CD4-positive, alpha-beta T cell treated with Interleukin-21 for 1 hour (primary cell): Measurements from ENCODE around the gene GPR158.

Source experiments
- DNase-seq: peaks from one replicate; pipeline ENCODE4 v3.0.0-alpha.2; 2020

GPR158 gene

DNA sequence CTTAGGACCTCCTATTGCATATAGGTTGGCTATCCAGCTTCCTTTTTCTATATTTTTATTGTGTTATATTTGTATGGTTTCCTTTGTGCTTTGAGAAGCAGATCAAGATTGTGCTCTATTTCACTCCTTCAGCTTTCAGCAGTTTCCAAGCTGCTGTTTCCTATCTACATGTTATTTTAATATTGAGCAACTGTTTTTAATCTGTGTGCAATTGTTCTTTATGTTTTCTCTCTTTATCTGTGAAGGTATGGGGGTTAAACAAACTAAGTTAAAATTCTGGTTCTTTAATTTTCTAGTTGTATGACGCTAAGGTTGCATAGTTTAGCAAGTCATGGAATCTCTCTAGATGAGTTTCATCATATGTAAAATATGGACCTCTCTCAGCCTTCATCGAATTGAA, 251.0 kb downstream of the GPR158 start:
- no peak for DNase-seq

DNA sequence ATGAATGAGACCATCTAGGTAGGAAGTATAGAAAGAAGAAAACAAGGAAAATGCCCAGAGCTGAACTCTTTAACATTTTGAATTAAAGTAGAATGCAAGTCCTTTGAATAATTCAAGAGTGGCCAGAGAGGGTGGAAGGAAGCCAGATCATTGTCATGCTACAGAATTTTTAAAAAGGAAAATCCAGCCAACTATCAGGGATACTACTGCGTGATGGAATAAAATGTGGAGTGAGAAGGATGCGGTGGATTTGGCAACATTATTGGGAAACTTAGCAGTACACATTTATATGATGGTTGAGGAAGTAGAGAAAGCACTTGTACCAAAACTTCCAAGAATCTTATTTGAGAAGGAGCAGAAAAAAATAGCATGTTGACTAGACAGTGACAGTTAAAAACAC, 261.6 kb downstream of the GPR158 start:
- DNase-seq = no peak

DNA sequence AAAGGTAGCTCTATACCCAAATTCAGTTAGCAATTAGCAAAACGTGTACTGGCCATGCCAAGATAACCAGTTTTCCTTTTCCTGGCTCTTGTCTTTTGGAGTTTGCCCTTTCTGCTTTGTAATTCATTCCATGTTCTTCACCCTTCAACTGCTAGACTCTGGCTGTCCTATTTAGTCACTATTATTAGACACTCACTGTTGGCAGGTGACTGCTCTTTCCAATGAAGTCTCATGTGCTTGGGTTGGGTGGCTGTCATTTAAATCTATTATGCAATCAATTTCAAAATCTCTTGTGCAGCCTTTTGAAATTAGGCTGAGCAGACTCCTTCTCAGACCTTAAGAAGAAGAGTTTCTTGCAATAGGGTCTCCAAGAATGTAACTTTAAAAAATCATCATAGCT, 266.5 kb downstream of the GPR158 start:
- no peak for DNase-seq

DNA sequence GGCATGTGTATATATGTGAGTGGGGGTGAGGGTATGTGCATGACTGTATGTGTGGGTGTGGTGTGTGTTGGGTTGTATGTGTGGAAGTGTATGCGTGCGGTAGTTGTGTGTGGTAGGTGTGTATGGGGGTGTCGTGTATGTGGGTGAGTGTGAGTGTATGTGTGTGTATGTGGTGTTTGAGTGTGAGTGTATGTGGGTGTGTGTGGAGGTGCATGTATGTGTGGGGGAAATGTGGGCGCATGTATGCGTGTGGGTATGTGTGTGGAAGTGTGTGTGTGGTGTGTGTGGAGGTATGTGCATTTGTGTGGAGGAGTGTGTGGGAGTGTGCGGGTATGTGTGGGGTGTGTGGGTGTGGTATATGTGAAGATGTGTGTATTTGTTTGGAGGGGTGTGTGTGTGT, 269.5 kb downstream of the GPR158 start:
- DNase-seq = no peak

DNA sequence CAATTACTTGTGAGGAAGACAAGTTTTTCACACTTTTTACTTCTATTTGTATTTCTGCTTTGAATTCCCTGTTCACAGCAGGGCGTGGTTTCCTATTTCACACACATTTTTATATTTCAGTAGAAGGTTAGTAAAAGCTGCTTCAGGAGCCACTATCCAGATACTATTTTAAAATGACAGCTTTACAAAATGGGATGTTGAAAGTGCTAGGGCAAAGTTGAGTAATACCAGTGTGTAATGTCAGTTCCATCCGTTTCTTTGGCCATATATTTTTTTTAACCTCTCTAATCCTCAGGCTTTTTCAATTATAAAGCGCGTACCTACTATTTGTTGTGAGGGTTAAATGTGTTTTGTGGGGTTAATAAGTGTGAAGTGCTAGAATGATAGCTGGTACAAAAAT, 276.6 kb downstream of the GPR158 start:
- no peak for DNase-seq

DNA sequence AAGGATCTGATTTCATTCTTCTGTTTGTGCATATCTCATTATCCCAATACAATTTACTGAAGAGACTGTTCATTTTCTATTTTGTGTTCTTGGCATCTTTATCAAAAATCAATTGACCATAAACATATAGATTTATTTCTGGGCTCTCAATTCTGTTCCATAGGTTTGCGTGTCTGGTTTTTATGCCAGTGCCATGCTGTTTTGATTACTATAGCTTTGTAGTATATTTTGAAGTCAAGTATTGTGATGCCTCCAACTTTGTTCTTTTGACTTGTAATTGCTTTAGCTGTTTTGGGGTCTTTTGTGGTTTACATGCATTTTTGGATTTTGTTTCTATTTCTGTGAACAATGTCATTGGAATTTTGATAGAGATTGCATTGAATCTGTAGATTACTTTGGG, 278.8 kb downstream of the GPR158 start:
- no peak for DNase-seq

DNA sequence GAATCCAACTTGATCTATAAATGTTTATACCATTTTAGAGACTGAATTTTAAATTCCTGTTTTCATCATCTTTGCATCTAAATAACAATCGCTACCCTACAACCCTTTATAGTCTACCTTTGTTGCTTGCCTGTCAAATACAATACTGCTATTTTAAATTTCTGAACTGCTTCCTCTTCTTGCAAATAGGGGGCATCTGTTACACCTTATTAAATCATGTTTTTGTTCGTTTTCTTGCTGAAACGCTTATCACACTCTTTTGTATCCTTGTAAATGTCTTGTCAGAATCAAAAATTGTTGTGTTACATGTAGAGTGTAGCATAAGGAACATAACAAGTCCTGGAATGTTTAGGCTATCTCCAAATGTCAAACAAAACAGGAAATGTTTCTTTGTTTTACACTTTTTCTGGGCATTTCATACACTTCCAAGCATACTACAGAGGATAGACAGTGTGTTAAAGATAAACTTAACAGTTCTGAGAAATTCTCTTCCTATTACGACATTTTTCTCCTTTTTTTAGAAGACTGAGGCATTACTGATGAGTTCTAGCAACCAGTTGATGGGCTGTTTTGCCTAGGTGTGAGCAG, 281.3 kb downstream of the GPR158 start:
- DNase-seq = no peak

DNA sequence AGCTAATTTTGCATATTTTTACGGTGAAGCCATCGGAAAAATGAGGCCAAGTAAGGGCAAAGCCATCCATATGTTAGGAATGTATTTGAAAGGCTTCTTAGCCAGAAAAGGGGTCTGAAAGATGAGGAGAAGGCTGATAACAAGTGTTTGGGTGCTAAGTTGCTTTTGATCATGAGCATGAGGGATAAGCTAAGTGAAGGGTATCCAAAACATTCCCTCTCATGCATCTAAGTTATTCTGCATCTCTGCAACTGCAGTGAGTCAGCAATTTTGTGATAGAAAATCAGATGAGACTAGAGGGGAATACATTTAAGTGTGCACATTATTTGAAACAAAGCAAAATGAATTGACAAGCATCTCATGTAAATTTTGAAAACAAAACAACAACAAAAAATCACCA, 282.8 kb downstream of the GPR158 start:
- DNase-seq = no peak

DNA sequence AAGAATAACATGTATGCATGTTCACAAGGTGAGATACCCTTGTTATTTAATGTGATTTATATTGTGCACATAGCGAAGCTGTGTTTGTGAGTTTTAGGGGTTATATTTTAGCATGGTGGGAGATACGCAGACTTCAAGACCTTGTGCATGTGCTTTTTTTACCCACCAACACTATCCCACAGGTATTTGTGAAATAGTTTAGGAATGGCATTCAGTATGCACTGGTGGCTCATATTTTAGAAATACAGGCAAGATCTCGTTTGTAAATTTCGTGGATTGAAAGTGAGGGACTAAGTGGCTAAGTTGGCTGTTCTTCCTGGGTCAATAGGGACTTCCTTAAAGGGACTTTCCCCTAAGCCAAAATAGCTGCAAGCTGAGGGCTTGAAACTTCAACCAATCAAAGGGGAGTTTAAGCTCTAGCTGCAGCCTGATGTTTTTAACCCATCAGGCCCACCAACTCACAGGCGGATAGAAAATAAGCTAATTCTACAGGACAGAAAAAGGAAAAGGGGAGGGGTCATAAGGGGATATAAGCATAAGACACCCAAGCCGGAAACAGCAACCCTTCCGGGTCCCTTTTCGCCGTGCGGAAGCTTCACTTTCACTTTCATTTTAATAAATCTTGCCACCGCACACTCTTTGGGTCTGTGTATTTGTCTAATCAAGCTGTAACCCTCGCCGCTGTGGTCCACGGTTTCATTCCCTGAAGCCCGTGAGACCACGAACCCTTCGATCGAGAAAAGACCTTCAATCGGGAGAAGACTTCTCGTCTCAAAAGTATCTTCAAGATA, 291.0 kb downstream of the GPR158 start:
- DNase-seq = no peak

DNA sequence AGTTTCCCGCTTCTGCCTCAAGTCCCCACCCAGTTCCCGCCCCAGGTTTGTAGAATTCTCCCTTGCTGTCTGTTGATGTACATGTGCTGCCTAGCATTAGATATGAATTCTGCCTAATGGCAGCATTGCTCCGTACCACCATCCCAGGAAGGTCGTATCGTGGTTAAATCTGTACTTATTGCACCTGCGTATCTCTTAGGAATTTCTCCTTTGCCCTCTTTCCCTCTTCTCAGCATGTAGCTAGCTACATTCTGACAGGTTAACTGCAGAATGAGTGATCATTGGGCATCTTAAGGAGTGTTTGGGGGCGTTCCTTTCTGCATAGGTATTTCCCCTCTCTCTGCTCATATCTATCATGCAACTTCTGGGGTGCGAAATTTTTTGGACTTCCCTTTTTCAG, 293.1 kb downstream of the GPR158 start:
- no peak for DNase-seq

DNA sequence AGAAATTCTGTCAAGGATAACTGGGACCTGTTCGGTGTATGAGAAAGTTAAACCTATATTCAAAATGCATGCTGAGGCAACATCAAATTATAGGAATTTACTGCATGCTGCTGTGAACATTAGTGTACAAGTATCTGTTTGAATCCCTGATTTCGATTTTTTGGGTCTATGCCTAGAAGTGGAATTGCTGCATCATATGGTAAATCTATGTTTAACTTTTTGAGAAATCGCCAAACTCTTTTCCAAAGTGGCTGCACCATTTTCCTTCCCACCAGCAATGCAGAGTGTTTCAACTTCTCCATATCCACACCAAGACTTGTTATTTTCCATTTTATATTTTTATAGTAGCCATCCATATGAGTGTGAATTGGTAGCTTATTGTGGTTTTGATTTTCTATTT, 306.7 kb downstream of the GPR158 start:
- no peak for DNase-seq

DNA sequence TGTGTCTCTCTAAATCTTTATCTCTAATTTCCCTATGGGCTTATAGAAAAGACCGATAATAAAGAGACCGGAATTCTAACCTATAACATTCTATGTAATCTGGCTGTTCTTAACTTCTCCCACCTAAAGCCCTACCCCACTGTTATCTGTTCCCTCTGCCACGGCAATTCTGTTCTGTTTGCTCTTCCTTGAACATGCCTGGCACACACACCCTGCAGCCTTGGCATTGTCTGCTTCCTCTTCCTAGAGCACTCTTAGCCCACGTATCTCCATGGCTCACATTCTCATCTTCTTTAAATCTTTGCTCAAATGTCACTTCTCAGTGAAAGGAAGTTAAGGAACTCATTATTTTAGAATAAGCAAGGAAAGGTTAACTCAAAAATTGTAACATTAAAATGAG, 309.2 kb downstream of the GPR158 start:
- no peak for DNase-seq

DNA sequence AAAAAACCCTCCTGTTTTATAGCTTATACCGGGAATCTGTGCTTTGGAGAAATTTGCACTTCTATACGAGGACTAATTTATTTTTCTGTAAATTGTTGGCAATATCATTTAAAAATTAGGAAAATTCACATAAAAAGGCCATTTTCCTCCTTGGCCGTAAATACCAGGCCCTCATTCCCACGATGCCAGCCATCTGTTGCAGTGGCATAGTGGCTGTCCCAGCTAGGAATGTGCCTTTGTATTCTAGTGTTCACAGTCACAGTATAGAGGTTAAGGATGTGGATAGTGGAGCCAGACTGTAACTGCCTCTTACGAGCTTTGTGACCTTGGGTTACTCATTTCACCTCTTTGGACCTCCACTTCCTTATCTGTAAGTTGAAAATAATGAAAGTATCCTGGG, 312.5 kb downstream of the GPR158 start:
- no peak for DNase-seq

DNA sequence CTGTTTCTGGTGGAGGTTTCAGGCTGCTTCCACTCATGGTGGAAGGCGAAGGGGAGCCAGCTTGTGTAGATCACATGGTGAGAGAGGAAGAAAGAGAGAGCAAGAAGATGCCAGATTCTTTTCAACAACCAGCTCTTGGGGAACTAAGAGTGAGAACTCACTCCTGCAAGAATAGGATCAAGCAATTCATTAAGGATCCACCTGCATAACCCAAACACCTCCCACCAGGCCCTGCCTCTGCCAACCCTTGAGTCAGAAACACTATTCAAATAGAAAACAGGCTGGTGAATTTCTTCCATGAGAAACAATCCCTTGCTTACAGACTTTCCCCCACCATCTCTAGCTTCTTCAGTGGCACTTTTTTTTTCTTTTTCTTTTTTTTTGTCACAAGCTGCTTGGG, 317.2 kb downstream of the GPR158 start:
- DNase-seq = no peak

DNA sequence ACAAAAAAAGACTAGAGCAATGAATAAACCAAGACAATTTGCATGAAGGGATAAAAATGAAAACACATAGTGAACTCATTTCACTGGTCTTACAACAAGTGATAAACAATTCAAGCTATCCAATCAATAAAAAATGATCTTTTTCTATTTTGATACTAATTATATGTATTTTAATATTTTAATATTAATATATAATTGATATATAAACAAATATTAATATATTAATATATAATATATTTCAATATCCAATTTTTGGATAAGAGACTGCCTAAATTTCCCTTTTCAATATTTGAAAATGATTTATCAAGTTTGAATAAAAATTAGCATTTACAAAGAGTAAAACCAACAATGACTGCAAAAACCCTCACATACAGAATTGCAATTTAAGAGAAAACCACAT, 317.9 kb downstream of the GPR158 start:
- DNase-seq = no peak

DNA sequence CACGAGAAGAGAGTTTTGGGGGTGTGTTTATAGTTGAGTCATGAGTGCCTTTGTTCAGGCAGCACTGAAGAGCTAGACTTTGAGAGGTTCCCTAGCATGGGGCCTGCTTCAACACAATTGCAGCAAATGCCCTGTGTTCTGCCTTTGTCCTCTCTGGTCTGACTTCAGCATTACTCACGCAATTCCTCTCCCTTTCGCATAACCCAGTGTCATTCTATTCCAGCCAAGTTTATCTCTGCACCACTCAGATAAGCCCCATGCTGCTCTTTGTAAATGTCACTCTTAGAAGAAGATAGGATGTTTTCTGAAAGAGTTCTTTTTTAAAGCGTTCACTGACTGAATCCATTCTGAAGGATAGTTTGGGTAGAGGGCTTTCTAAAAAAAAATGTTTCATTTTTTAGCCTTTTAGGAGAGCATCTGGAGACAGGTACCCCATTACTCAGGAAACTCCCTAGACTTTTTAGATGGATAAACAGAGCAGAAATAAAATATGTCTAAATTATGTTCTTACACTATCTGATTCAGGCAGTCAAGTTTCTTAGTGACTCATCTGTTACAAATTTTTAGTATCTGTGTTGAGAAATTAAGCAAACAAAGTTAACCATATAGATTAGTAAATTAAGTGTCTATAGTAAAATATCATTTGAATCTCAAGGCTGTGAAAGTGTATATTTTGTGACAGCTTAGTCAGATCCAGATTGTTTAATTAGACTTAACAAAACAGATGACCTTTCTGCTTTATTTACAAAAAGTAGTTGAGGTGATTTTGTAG, 318.5 kb downstream of the GPR158 start:
- DNase-seq = no peak

DNA sequence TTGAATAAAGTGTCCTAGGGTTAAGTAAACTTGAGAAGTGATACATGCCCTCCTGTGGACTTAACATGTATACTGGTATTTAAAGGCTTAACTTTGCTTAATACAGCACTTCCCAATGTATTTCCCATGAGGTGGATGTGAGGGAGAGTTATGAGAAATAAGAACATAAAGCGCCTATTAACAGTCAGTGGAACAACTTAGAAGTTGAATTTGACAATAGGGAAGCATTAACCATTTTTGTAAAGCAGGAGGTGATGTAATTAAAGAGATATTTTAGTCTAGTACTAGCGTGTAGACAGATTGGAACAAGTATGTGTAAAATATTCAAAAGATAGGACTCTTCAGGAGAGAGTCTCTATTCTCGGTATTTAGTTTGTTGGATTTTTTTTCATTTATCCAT, 322.4 kb downstream of the GPR158 start:
- no peak for DNase-seq

DNA sequence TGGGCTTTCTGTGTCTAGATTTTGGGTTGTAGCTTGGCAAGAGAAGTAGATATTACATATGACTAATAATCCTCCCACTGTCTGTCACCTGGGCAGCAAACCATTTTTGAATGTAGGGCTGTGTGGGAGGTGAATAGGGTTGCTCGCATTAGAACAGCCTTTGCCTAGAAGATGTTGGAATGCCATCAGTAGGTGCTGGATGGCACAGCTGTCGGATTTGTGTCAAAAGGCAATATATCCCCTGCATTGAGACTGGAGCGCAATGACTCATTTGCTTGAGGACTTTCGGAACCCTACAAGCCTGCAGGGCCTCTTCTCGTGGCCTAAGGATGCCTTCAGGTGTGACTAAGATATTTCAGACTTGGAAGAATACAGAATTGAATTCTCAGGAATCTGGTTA, 323.8 kb downstream of the GPR158 start:
- DNase-seq = no peak

DNA sequence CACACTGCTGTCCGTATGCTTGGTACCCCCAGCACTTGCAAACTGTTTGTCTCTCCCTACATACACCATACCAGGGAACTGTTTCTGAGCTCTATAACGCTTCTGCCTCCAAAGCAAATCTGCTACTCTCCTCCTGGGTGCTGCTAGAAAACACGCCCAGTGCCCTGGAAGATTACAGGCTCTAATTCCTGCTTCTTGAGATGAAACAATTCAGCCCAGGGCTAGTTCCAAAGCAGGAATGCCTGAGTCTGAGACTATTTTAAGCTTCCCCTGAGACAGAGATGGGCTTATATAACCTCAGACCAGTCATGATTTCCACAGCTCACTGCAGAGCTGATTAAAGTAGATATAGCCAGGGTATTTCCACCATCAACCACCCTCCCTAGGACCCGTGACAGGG, 327.1 kb downstream of the GPR158 start:
- DNase-seq = no peak

DNA sequence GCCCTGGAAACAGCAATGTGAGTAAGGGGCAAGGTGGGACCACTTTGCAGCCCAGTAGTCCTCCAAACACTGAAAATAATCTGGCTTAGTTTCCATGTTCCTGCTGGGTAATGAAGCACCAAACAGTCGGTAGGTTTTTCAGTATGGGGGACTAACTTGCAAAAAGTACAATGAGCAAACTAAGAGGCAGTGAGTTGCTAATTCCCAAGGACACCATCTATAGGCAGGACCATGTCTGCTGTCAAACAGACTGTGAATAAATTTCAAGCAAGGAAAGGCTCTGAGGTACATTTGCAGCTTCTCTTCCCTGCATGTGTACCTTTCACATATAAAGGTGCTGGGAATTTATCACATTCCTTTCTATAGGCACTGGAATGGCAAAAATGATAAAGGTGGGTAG, 327.7 kb downstream of the GPR158 start:
- no peak for DNase-seq

DNA sequence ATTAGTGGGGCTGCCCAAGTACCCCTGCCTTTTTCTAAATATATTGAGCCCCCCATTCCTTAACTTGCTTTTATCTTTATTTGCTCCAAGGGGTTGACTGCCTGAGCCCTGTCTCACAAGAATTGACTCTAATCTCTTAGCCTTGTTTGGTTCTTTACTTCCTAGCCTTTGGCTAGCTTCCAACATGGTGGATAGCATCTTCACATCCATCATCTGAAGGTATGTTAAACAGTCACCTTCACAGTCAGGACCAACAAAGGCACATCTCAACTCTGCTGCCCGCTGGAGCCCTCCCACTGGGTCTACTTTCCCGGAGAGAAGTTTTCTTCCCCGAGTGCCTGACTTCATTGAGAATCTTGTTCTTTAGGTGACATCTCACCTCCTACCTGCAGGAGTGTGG, 329.5 kb downstream of the GPR158 start:
- DNase-seq = no peak

DNA sequence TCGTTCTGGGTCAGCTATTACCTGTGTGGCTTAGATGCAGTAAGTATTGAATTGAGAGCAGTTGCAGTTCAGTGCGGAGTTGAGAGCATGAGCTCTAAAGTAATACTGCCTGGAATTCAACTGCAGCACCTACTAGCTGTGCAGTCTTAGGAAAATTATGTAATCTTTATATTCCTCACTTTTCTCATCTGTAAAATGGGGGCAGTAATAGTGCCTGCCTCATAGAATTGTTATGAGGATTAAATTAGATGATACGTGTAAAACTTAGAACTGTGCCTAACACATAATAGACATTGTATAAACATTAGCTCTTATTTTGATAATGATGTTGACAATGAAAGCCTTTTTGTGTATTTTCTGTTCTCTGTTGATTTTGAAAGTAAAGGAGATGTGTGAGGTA, 330.0 kb downstream of the GPR158 start:
- DNase-seq = no peak

DNA sequence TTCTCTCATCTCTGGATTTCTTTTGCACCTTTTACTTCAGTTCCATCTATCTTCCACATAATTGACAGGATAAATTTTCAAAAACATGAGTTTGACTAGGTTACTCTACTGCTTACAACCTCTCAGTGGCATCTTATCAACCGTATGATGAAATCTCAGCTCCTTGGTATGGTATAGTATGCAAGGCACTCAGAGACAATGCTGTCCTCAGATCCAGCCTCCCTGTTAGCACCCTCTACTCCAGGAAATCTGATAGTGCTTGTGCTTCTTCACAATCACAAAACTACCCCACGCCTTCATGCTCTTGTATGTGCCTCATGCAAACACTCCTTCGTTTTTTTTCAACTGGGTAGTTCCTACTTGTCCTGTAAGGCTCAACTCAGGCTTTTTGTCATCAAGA, 330.7 kb downstream of the GPR158 start:
- DNase-seq = no peak

DNA sequence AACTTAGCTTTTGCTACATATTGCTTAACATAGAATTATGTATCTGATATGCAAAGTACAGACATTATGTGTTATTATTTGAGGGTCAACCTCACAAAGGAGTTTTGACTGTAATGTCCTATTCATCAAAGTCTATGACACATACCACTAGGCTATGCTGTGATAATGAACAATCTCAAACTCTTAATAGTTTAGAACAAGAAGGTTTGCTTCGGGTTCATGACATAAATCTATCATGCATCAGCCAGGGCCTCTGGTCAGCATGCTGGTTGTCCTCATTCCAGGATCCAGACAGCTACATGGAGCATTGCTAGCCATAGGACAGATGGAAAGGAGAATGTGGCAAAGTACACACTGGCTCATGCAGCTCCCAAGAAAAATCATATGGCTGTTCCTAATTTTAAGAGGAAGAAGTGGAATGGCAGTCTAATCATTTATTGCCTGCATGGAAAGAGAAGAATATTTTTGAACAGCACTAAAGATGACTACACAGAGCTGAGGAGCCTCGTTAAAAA, 332.1 kb downstream of the GPR158 start:
- no peak for DNase-seq
